Heart right ventricle (tissue), 16 donors: Measurements from ENCODE around the gene LNX1. TPM values are rescaled to one million over a fixed set of nuclear protein-coding genes. Genes with fewer than 3 reads are reported as not detected.

Experiments
- ATAC-seq, 8 donors: fragments of 200-7000 bp; cut with Tn5 transposase; one replicate each; pipeline ENCODE4 v1.9.1; 2020; ENCODE audit warnings: mild to moderate bottlenecking in 8 of 8, moderate library complexity in 8 of 8, moderate number of reproducible peaks in 1 of 8
- DNase-seq, 2 donors: peaks; one replicate each; pipeline ENCODE4 v3.0.0-alpha.2; 2020
- H3K27ac ChIP-seq, 10 donors: fragments of 200-600 bp; sonication (generic) in 2 of 10; one replicate each; pipeline versions ENCODE4 v1.5.0 to v1.8.0; 2020 to 2022; ENCODE audit warnings: mild to moderate bottlenecking in 3 of 10
- H3K27me3 ChIP-seq, 7 donors: fragments of 200-600 bp; one replicate each; pipeline ENCODE4 v1.8.0; 2021 to 2022; ENCODE audit warnings: mild to moderate bottlenecking in 2 of 7
- H3K36me3 ChIP-seq, 9 donors: fragments of 200-600 bp; sonication (generic) in 1 of 9; one replicate each; pipeline versions ENCODE4 v1.5.0 to v1.8.0; 2020 to 2022; ENCODE audit warnings: mild to moderate bottlenecking in 2 of 9
- H3K4me1 ChIP-seq, 9 donors: fragments of 200-600 bp; sonication (generic) in 1 of 9; one replicate each; pipeline versions ENCODE4 v1.5.0 to v1.8.0; 2020 to 2022; ENCODE audit warnings: mild to moderate bottlenecking in 4 of 9
- H3K4me3 ChIP-seq, 10 donors: fragments of 200-600 bp; sonication (generic) in 2 of 10; one replicate each; pipeline versions ENCODE4 v1.5.0 to v1.8.0; 2020 to 2022; ENCODE audit warnings: mild to moderate bottlenecking in 7 of 10, moderate library complexity in 2 of 10
- H3K9me3 ChIP-seq, 11 donors: fragments of 200-600 bp in 10 of 11; sonication (generic) in 2 of 11; one replicate each; pipeline versions ENCODE4 v1.5.0 to v1.8.0; 2013 to 2022; ENCODE audit warnings: mild to moderate bottlenecking in 2 of 11, control low read depth in 1 of 11, moderate library complexity in 1 of 11
- CTCF ChIP-seq, 9 donors: fragments of 200-600 bp; sonication (generic) in 2 of 9; IDR thresholded peaks; one replicate each; pipeline versions ENCODE4 v1.5.0 to v1.8.0; 2021 to 2022; ENCODE audit warnings: antibody characterized with exemption in 9 of 9, mild to moderate bottlenecking in 5 of 9, moderate library complexity in 1 of 9
- WGBS, 2 donors: extraction: QIAGEN DNeasy Blood & Tissue Kit; methylation state at CpG; one replicate each; pipeline ENCODE4 v1.1.7; 2013; ENCODE audit warnings: inconsistent platforms in 1 of 2; 5-methylcytosine and 5-hydroxymethylcytosine counted together
- intact Hi-C, 10 donors: fragments of 100-400 bp; cut with DNase I; formaldehyde crosslinking; loops; one replicate each; pipeline versions ENCODE4 v1.11.1 to v1.14.2; 2022
- polyA plus RNA-seq, 2 donors: library from polyadenylated mRNA; stranded (reverse); fragments of 200-250 nt; gene quantifications; one replicate each; pipeline ENCODE4 v1.2.3, GENCODE V29; 2013
- total RNA-seq, 10 donors: library from RNA; stranded (reverse); fragmentation: NEBNext Ultra II Directional in 3 of 10; extraction: Animal tissue kit (Norgen Biotek cat#: 25700) in 3 of 10; gene quantifications; one replicate each; pipeline versions ENCODE4 v1.2.1 to v1.2.4, GENCODE V29; 2021 to 2023
- donor health status: Arrhythmogenic right ventricular cardiomyopathy.
- donor health status: ischemic (EF 13 %, LVEDD 7.1; RV severe dilation, severe dysfunction).
- donor health status: healthy with polysubstance abuse.
- donor health status: DM: no; HTN: yes; CAD: no.
- donor health status: DM: no; HTN: no; CAD: no.
- donor health status: ischemic (EF 25% LVEDD 6.9; RV normal size, moderate dysfunction).
- donor health status: ischemic (EF 25% LVEDD 5.7; RV mildly dilated, moderate dysfunction).
- donor health status: healthy.
- donor health status: DM: yes; HTN: yes; CAD: no.
- donor health status: Ischemic cardiomyopathy.
- donor health status: ischemic (EF 35%, LVEDD 5.7; RV mildly dilated, moderate dysfunction).
- donor health status: nonischemic (EF 11% LVEDD 7.7; RV severe dilation, severe dysfunction).
- donor health status: DM: yes; HTN: yes; CAD: no.
- donor health status: PGD.
- donor health status: ischemic (EF 29% LVEDD 5.4; RV normal size, mild dysfunction).
- donor health status: nonischemic (EF 23%, LVEDD 6.1; RV moderate dilation, normal function).

The LNX1 gene
- total and polyA plus RNA-seq, 12 donors = 2.0 to 16.1 (median 5.6) TPM

GRCh38 chr4:53613428-53613827 lies 22.1 kb upstream of the LNX1 start:
- ATAC-seq (no peak), DNase-seq (no peak)
- no peak overlapping the region for H3K4me3 ChIP-seq
- peaks cover 0 to 12% (median 0%) of the 10 kb centered on the region in 9 donors for H3K4me1 ChIP-seq
- WGBS, 2 donors = 95 to 99% methylated on average over 3 of the region's 3 CpGs
- H3K27me3 ChIP-seq = no peaks in the 10 kb centered on the region
- H3K9me3 ChIP-seq = peaks cover 0 to 12% (median 0%) of the 10 kb centered on the region in 11 donors
- no peak overlapping the region for H3K27ac ChIP-seq
- no peaks in the 10 kb centered on the region for H3K36me3 ChIP-seq
- TF ChIP-seq CTCF (IDR thresholded peaks at IDR 0.05) = no peak
- intact Hi-C loops = no loop called here

GRCh38 chr4:53608649-53609048 lies 17.4 kb upstream of the LNX1 start:
- ATAC-seq = no peak
- 96 to 98% methylated on average over 4 of the region's 4 CpGs for WGBS, 2 donors
- intact Hi-C loops = no loop called here
- Histone ChIP-seq H3K4me1 (no peaks in the 10 kb centered on the region), H3K36me3 (no peaks in the 10 kb centered on the region), H3K27ac (no peak overlapping the region), H3K4me3 (no peak overlapping the region), H3K9me3 (peaks cover 0 to 11% (median 0%) of the 10 kb centered on the region in 11 donors), H3K27me3 (no peaks in the 10 kb centered on the region)
- DNase-seq = no peak
- no peak for TF ChIP-seq CTCF (IDR thresholded peaks at IDR 0.05)

GRCh38 chr4:53608242-53608641 lies 17.0 kb upstream of the LNX1 start:
- H3K4me1 ChIP-seq = no peaks in the 10 kb centered on the region
- peaks cover 0 to 11% (median 0%) of the 10 kb centered on the region in 11 donors for H3K9me3 ChIP-seq
- H3K4me3 ChIP-seq = no peak overlapping the region
- no peak overlapping the region for H3K27ac ChIP-seq
- H3K36me3 ChIP-seq = no peaks in the 10 kb centered on the region
- no peaks in the 10 kb centered on the region for H3K27me3 ChIP-seq
- DNase-seq (no peak), ATAC-seq (no peak)
- intact Hi-C loops = no loop called here
- TF ChIP-seq CTCF (IDR thresholded peaks at IDR 0.05) = no peak
- WGBS, 2 donors = 90 to 91% methylated on average over 3 of the region's 3 CpGs

- 16 to 18% methylated on average over 3 of the region's 3 CpGs for WGBS, 2 donors
- Histone ChIP-seq H3K4me3 (no peak overlapping the region), H3K36me3 (no peaks in the 10 kb centered on the region), H3K27me3 (no peaks in the 10 kb centered on the region), H3K27ac (no peak overlapping the region), H3K4me1 (no peaks in the 10 kb centered on the region), H3K9me3 (peaks cover 0 to 11% (median 0%) of the 10 kb centered on the region in 11 donors)
- DNase-seq (no peak), ATAC-seq (no peak)
- intact Hi-C loops = no loop called here
- no peak for TF ChIP-seq CTCF (IDR thresholded peaks at IDR 0.05)
These were observed 14.5 kb upstream of the LNX1 start for GRCh38 chr4:53605783-53606182.
